Kidney capillary endothelial cell (primary cell): ENCODE data around the gene PCNT.
A peak's percentile ranks its signal among the peaks of the same experiment; 100 is the strongest.
"Not testable (repeated sequence)": the region's sequence is repeated elsewhere in the genome, so short reads cannot be mapped to it uniquely, and the experiment has no call there.

ENCODE experiments used
- DNase-seq: peaks from one replicate; pipeline ENCODE4 v3.0.0-alpha.2; 2018; ENCODE audit warnings: low spot score

PCNT gene

DNA sequence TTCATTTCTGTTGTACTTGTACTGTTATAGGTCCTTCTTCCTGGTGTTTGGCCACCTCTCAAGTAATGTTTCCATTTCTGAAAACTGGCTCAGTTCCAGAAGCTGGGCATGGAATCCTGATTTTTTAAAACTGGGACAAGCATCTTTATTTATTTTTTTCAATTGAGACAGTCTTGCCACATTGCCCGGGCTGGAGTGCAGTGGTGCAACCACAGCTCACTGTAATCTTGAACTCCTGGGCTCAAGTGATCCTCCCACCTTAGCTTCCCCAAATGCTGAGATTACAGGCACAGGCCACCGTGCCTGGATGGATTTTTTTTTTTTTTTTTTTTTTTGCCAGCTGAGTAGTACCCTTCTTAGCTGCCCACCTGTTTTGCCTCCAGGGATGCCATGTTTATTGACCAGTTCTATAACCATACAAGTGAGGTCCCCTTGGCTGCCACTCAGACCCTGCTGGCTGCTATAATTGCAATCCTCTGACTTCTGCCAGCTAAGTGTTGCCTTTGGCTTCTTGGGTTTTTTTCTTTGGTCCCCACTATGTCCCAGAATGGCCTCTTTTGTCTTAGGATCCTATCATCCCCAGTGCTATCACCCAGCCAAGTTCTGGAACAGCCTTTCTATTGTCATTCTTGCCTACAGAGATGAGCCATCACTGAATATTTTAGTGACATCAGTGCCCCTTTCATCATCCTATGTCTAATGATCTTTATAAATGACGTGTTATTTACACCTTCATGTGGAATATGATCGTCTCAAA is 130.9 kb downstream of the PCNT start:
- DNase-seq, result no peak

- DNase-seq, result peak; percentile 92
Measured at GRCh38 chr21:46455575-46456385, 131.8 kb downstream of the PCNT start.

GRCh38 chr21:46456750-46457149 is 132.8 kb downstream of the PCNT start:
- DNase-seq, result no peak

- peak; percentile 20 for DNase-seq
Measured at GRCh38 chr21:46457801-46458314, 133.9 kb downstream of the PCNT start.

GRCh38 chr21:46458315-46459023 is 134.5 kb downstream of the PCNT start, which contains the start of gene DIP2A:
TSS of gene DIP2A (plus strand) at chr21:46458891. CDS start at chr21:46459132, 241 bp downstream.
- DNase-seq, result peak; percentile 97

DNA sequence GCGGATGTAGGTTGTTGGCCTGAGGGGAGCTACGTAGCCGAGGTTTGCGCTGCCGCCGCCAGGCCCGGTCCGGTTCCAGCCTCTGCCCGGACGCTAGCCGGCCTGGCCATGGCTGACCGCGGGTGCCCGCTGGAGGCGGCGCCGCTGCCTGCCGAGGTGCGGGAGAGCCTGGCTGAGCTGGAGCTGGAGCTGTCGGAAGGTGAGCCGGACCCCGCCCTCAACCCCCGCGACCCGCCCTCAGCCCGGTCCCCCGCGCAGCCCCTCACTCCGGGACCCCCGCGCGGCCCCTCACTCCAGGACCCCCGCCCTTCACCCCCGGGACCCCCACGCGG is 135.0 kb downstream of the PCNT start:
- no peak for DNase-seq

DNA sequence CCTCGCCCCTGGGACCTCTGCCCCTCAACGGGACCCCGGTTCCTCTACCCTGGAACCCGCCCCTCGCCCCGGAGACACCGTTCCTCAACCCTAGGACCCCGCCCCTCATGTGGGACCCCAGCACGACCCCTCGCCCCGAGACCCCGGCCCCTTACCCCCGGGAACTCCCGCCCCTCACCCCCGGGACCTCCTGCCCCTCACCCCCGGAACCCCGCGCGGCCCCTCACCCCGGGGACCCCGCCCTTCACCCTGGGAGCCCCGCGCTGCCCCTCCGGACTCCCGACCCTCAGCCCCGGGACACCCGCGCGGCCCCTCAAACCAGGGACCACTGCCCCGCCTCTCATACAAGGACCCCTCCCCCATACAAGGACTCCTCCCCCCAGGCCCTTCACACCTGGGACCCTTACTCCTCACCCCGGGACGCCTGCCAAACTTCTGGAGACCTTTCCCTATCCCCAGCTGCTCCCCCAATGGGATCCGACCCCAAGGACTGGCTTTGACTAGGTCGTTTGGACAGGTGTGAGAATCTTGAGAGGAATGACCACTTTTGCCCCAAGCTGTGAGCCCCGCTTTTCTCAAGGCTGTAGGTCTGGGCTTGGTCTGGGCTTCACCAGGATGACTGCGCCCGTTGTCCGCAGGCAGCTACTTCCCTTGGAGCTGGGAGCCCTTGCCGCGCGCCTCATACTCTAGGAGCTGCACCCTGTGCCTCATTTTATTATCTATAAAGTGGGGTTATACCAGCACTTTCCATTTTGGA is 135.6 kb downstream of the PCNT start:
- DNase-seq, result peak; percentile 45

DNA sequence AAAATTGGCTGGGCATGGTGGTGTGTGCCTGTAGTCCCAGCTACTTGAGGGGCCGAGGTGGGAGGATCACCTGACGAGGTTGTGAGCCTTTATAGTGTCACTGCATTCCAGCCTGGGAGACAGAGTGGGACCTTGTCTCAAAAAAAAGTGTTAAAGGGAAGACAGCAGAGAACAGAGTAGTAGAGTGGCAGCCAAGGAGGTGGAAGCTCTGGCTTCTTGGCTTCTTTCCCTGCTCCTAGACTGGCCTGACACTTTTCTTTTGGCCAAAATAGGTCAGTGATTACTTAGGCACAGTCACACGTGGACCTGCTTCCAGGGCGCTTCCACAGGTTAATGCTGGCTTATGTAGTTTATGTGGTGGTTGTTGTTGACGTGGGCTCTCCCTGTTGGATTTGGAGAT is 138.0 kb downstream of the PCNT start:
- no peak for DNase-seq

- DNase-seq, result not testable (repeated sequence)
Measured at GRCh38 chr21:46465153-46465552, 141.2 kb downstream of the PCNT start.

DNA sequence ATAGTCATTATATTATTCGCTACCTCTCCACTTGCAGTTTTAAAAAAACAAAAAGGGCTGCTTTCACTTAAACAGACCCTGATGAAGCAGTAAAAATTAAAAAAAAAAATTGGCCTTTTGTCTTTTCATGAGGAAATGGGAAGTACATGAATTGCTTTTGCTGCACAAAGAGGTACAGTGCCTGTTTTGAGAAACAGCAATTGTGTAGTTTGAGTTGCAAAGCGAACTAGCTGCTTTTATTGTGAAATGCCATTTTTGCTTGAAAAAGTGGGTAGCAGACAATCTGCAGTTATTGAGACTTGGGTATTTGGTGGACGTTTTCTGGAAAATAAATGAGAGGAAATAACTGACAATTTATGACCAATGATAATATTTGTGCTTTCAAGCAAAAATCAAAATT is 141.7 kb downstream of the PCNT start:
- DNase-seq, result no peak

- no peak for DNase-seq
Measured at GRCh38 chr21:46468108-46468774, 144.3 kb downstream of the PCNT start.

DNA sequence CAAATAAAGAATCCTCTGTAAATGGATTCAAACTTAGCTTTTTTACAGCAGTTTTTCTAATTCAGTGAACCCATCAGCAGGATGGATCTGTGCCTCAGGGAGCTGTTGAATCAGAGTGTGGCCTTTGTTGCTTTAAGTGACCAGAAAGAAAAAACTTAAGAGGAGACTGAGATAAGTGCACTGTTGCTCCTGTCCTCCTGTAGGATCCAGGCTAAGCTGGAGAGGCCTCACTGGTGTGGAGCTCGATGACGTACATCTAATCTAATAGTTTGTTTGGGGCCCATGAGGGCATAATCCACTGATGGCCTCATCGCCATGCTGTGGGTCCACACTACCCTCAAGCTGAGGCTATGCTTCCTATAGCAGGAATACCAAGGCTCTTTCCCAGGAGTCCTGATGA is 145.3 kb downstream of the PCNT start:
- DNase-seq, result no peak

DNA sequence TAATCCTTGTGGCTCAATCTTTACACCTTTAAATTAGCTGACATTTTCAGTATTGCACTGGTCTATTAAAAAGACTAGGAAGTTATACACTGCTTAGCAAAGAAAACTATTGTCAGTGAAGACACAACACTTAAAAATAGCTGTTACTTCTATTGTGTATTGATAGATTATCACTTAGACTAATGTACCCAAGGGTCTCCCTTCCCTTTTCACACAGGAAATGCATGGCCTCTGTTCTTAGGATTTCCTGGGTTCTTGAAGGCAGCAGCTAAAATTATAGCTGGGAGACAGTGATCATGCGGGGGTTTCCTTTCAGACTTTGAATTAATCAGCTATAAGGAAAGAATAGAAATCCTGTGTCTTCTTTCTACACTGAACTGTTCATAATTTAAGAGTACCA is 147.6 kb downstream of the PCNT start:
- DNase-seq, result no peak

- no peak for DNase-seq
Measured at GRCh38 chr21:46472246-46472645, 148.3 kb downstream of the PCNT start.

DNA sequence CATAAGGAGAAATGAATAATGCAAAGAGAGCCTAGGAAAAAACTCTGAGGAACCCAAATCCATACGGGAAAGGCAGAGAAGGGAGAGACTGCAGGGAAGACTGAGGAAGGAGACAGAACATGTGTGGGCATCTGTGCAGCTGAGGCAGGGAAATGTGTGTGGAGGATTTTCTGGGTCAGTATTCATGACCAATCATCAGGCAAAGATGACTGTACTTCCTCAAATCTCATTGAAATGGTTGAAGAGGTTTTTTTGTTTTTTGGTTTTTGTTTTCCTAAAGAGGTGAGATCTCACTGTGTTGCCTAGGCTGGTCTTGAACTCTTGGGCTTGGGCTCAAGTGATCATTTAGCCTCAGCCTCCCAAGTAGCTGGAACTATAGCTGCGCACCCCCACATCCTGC is 150.4 kb downstream of the PCNT start:
- peak; percentile 33 for DNase-seq

GRCh38 chr21:46475296-46475695 is 151.3 kb downstream of the PCNT start:
- DNase-seq, result no peak

GRCh38 chr21:46477765-46478164 is 153.8 kb downstream of the PCNT start:
- no peak for DNase-seq

DNA sequence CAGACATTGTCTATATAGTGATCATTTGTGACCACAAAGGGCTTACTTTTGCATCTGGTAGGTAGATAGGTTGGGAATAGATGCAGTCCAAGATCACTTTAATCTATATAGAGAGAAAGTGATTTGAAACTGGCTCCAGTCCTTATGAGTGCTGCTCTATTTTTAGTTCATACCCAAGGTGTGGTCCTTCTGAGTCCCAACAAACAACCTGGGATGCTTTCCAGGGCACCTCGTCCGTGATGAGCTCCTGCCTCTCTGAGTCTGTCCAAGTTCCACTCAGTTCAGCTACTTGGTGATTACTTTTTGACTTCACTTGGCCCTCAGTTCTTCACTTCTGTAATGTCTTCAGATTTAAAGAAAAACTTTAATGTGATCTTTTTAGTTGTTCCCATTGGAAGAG is 155.0 kb downstream of the PCNT start:
- DNase-seq, result no peak

DNA sequence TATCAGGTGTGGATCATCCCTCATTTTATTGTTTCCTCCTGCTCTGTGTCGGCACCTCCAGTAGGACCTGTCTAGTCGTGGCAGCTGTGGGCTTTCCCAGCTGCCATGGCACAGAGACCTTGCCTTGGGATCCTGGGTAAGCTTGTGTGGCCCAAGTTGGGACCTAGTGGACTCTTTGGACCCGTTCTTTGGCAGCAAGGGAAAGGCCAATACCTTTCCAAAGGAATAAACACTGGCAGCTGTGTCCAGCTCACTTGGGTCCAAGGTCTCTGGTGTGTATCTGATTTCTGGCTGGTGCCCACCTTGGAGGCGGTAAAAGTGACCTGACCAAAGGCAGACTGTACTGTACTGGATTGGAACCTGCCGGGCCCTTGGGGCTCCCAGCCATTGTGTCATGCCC is 156.5 kb downstream of the PCNT start:
- DNase-seq, result no peak

DNA sequence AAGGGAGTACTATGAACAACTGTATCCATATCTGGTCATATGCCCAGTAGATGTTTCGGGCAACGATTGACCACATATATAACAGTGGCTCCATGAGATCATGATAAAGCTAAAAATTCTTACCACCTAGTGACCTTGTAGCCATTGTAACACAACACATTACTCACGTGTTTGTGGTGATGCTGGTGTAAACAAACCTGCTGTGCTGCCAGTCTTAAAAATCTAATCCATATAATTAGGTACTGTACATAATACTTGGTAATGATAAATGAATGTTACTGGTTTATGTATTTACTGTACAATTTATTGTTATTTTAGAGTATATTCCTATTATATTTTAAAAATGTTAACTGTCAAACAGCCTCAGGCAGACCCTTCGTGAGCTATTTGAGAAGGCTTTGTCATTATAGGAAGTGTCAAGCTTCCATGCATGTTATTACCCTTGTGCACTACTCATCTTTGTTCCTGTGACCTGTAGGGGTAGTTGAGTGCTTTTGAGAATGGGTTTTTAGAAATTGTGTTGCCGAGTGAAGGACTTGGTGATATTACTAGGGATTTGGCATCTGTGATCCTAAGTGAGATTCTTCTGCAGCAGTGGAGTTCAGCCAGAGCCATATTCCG is 158.4 kb downstream of the PCNT start:
- DNase-seq, result no peak

GRCh38 chr21:46482846-46483231 is 158.9 kb downstream of the PCNT start:
- DNase-seq, result no peak
